HCT116 (cell line): ENCODE results near the gene EEFSEC. TPM values are rescaled to one million over a fixed set of nuclear protein-coding genes. Genes with fewer than 3 reads are reported as not detected.

Experiments
- ATAC-seq: fragments of 200-7000 bp; cut with Tn5 transposase; 2 replicates; pipeline ENCODE4 v1.9.1; 2020; ENCODE audit warnings: mild to moderate bottlenecking, moderate library complexity
- BruUV-seq: library from RNA; stranded (reverse); fragments of 400-500 nt; replicated peaks from 2 replicates; lab custom pipeline; 2021; lab: Mats Ljungman, UMichigan
- CTCF ChIA-PET: fragments of 300-600 bp; sonication (Branson Sonifier 250); formaldehyde crosslinking; loops from one replicate; lab custom pipeline; 2021; ENCODE audit warnings: antibody characterized with exemption; lab: Charles Lee
- POLR2A ChIA-PET: fragments of 300-600, 350-600 bp; sonication (Branson Sonifier 250); formaldehyde crosslinking; loops from one replicate; lab custom pipeline; 2021; ENCODE audit warnings: antibody characterized with exemption; lab: Charles Lee
- RAD21 ChIA-PET, 2 experiments: fragments of 300-600 bp; sonication (Branson Sonifier 250); formaldehyde crosslinking; loops; one replicate each; lab custom pipeline; 2023; ENCODE audit warnings: low total read pairs in 2 of 2; ENCODE audit not compliant: uncharacterized antibody in 2 of 2, unreplicated experiment in 2 of 2, low non-redundant PET in 1 of 2; lab: Charles Lee
- DNase-seq: peaks from one replicate; pipeline ENCODE4 v3.0.0-alpha.2; 2010; ENCODE audit warnings: low read depth, low spot score
- H2AFZ ChIP-seq: fragments of 200-600 bp; shearing (Covaris generic), sonication (generic); 2 replicates; pipeline ENCODE4 v1.6.1; 2017; ENCODE audit warnings: low read depth, mixed run types, mixed read lengths, antibody characterized with exemption, low read length; ENCODE audit not compliant: poor library complexity, severe bottlenecking
- H3K27ac ChIP-seq: 2 replicates; pipeline ENCODE4 v1.5.1; 2012; ENCODE audit warnings: low read depth, low read length
- H3K27me3 ChIP-seq: fragments of 200-600 bp; sonication (generic); 2 replicates; pipeline ENCODE4 v1.6.1; 2016; ENCODE audit warnings: mixed run types, low read length, mixed read lengths; ENCODE audit not compliant: insufficient read depth
- H3K36me3 ChIP-seq, 2 experiments: fragments of 200-500 bp in 1 of 2; fragments of 200-600 bp in 1 of 2; sonication (Bioruptor generic) in 1 of 2; sonication (generic) in 1 of 2; 2 replicates each; pipeline versions ENCODE4 v1.5.1 to v1.6.1; 2014 to 2016; ENCODE audit warnings: low read length in 2 of 2, inconsistent platforms in 1 of 2, mixed read lengths in 1 of 2, mixed run types in 1 of 2; ENCODE audit not compliant: insufficient read depth in 2 of 2, control insufficient read depth in 1 of 2
- H3K4me1 ChIP-seq, 2 experiments: fragments of 200-600 bp in 1 of 2; sonication (generic) in 1 of 2; 2 replicates each; pipeline versions ENCODE4 v1.5.1 to v1.6.1; 2012 to 2017; ENCODE audit warnings: low read length in 2 of 2, inconsistent platforms in 1 of 2, mild to moderate bottlenecking in 1 of 2, mixed read lengths in 1 of 2, mixed run types in 1 of 2, moderate library complexity in 1 of 2; ENCODE audit not compliant: insufficient read depth in 2 of 2, control insufficient read depth in 1 of 2
- H3K4me2 ChIP-seq: fragments of 200-600 bp; sonication (generic); 2 replicates; pipeline ENCODE4 v1.6.1; 2017; ENCODE audit warnings: mixed run types, low read length, mixed read lengths
- H3K4me3 ChIP-seq, 2 experiments: fragments of 200-600 bp in 1 of 2; sonication (generic) in 1 of 2; replicated peaks in 1 of 2; 2 replicates each; pipeline ENCODE4 v1.5.1; 2011 to 2016; ENCODE audit warnings: low read length in 2 of 2, control low read depth in 1 of 2, low read depth in 1 of 2, mild to moderate bottlenecking in 1 of 2, mixed read lengths in 1 of 2, mixed run types in 1 of 2
- H3K79me2 ChIP-seq: fragments of 200-600 bp; sonication (generic); 2 replicates; pipeline ENCODE4 v1.6.1; 2017; ENCODE audit warnings: mild to moderate bottlenecking, mixed run types, low read length, moderate library complexity, mixed read lengths; ENCODE audit not compliant: insufficient read depth
- H3K9ac ChIP-seq: fragments of 200-600 bp; sonication (generic); 2 replicates; pipeline ENCODE4 v1.6.1; 2016; ENCODE audit warnings: low read length, mixed read lengths
- H3K9me2 ChIP-seq: fragments of 200-600 bp; sonication (generic), shearing (Covaris generic); 2 replicates; pipeline ENCODE4 v1.6.1; 2017; ENCODE audit warnings: mixed run types, mild to moderate bottlenecking, moderate library complexity; ENCODE audit not compliant: insufficient read depth
- H3K9me3 ChIP-seq, 2 experiments: fragments of 200-500 bp in 1 of 2; fragments of 200-600 bp in 1 of 2; sonication (Bioruptor generic) in 1 of 2; sonication (generic) in 1 of 2; 2 replicates each; pipeline ENCODE4 v1.6.1; 2014 to 2017; ENCODE audit warnings: low read length in 2 of 2, mixed read lengths in 2 of 2, inconsistent platforms in 1 of 2, low read depth in 1 of 2, mild to moderate bottlenecking in 1 of 2, mixed run types in 1 of 2, moderate library complexity in 1 of 2; ENCODE audit not compliant: control insufficient read depth in 1 of 2, insufficient read depth in 1 of 2
- H4K20me1 ChIP-seq: fragments of 200-600 bp; sonication (generic), shearing (Covaris generic); 2 replicates; pipeline ENCODE4 v1.6.1; 2017; ENCODE audit warnings: mixed run types, mild to moderate bottlenecking, moderate library complexity; ENCODE audit not compliant: insufficient read depth
- CBX3 ChIP-seq: IDR thresholded peaks from 2 replicates; pipeline ENCODE4 v1.6.1; 2012; ENCODE audit warnings: low read depth
- ELF1 ChIP-seq: IDR thresholded peaks from 2 replicates; pipeline ENCODE4 v1.6.1; 2012; ENCODE audit warnings: low read depth, borderline replicate concordance
- EZH2 ChIP-seq: fragments of 200-600 bp; sonication (generic); IDR thresholded peaks from 2 replicates; pipeline ENCODE4 v1.6.1; 2017; ENCODE audit warnings: antibody characterized with exemption, mixed run types
- EZH2phosphoT487 ChIP-seq: fragments of 200-600 bp; IDR thresholded peaks from 2 replicates; pipeline ENCODE4 v1.6.1; 2018; ENCODE audit warnings: antibody characterized with exemption, borderline replicate concordance
- FOSL1 ChIP-seq: IDR thresholded peaks from 2 replicates; pipeline ENCODE4 v1.6.1; 2012; ENCODE audit warnings: low read depth
- MAX ChIP-seq: IDR thresholded peaks from 2 replicates; pipeline ENCODE4 v1.6.1; 2012
- POLR2AphosphoS5 ChIP-seq: IDR thresholded peaks from 2 replicates; pipeline ENCODE4 v1.6.1; 2011; ENCODE audit warnings: mild to moderate bottlenecking, low read depth, low read length, moderate library complexity
- RAD21 ChIP-seq: IDR thresholded peaks from 2 replicates; pipeline ENCODE4 v1.6.1; 2012; ENCODE audit warnings: low read depth, mild to moderate bottlenecking
- SIN3A ChIP-seq: IDR thresholded peaks from 2 replicates; pipeline ENCODE4 v1.6.1; 2012; ENCODE audit warnings: low read depth
- SP1 ChIP-seq: IDR thresholded peaks from 2 replicates; pipeline ENCODE4 v1.6.1; 2012; ENCODE audit warnings: low read depth
- SRF ChIP-seq: IDR thresholded peaks from 2 replicates; pipeline ENCODE4 v1.6.1; 2012; ENCODE audit warnings: low read depth
- TCF7L2 ChIP-seq: IDR thresholded peaks from 2 replicates; pipeline ENCODE4 v1.7.0; 2011; ENCODE audit warnings: borderline replicate concordance, inconsistent platforms; ENCODE audit not compliant: insufficient read depth, insufficient read length; ENCODE audit errors: extremely low read depth
- ZFX ChIP-seq: fragments of 450-650 bp; IDR thresholded peaks from 2 replicates; pipeline ENCODE4 v1.6.1; 2017
- ZNF274 ChIP-seq: fragments of 200-500 bp; sonication (Bioruptor generic); IDR thresholded peaks from 2 replicates; pipeline ENCODE4 v1.6.1; 2014; ENCODE audit warnings: mild to moderate bottlenecking, low read depth, low read length, inconsistent platforms
- intact Hi-C: fragments of 100-400 bp; cut with micrococcal nuclease; formaldehyde crosslinking; loops from 2 replicates; pipeline ENCODE4 v1.10.0; 2022
- total RNA-seq: library from RNA; stranded (reverse); gene quantifications from one replicate; pipeline ENCODE4 v1.2.1, GENCODE V29; 2021; ENCODE audit not compliant: unreplicated experiment
- TF ChIP-seq, protein P1 (sequence below): IDR thresholded peaks from 2 replicates; pipeline ENCODE4 v1.6.1; 2012; ENCODE audit warnings: low read depth
- TF ChIP-seq, protein P2 (sequence below): IDR thresholded peaks from 2 replicates; pipeline ENCODE4 v1.6.1; 2011; ENCODE audit warnings: mild to moderate bottlenecking, low read length, moderate library complexity; ENCODE audit not compliant: insufficient replicate concordance; ENCODE audit errors: extremely low read depth
- TF ChIP-seq, protein P3 (sequence below), 3 experiments: fragments of 200-600 bp in 1 of 3; sonication (generic) in 1 of 3; IDR thresholded peaks in 2 of 3; conservative IDR thresholded peaks in 1 of 3; 2 replicates each; pipeline ENCODE4 v1.5.1; 2012 to 2017; ENCODE audit warnings: low read depth in 2 of 3, low read length in 2 of 3, antibody characterized with exemption in 1 of 3, borderline replicate concordance in 1 of 3, control low read depth in 1 of 3, mild to moderate bottlenecking in 1 of 3, mixed read lengths in 1 of 3, mixed run types in 1 of 3, moderate library complexity in 1 of 3; ENCODE audit not compliant: insufficient read depth in 1 of 3
- TF ChIP-seq, protein P4 (sequence below): IDR thresholded peaks from 2 replicates; pipeline ENCODE4 v1.6.1; 2012

EEFSEC gene
- total RNA-seq, 1 experiment from 2014 or later: 16.1 TPM

DNA sequence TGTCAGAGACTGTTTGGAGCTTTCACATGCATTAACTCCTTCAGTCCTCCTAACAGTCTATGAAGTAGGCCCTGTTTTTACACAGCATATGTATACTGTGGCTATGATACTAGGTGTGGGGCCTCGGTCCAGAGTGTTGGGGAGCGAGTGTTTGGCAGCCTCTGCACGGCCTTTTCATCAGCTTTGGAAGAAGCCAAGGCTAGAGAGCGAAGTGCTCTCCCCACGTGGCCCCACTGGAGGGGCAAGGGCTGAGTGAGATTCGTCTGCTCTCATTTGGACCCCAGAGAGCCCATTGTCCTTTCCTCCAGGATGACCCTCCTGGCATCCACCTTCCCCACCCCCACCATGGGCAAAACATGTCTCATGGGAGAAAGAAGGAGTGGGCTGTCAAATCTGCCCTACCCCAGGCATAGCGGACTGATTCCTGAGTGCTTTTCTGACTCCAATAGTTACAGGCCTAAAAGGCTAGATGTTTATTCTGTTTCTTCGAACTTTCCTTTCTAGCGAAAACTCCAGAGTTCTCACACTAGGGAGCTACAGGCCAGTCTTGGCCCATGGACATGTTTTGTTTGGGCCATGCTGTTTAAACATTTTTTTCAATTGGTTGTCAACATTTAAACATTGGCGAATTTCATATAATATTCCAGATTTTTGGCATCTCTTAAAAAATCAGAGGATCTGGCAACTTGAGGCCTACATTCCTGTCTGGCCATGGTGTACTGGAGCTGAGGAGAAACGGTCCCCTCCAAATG lies 76.0 kb downstream of the EEFSEC start:
- ATAC-seq: no peak
- Histone ChIP-seq H3K9me2 (no peaks in the 10 kb centered on the region), H3K79me2 (0 out of 2 replicates have a peak, but pooled peaks cover 3% of the 10 kb centered on the region), H3K4me1 (no peaks in the 10 kb centered on the region), H4K20me1 (no peaks in the 10 kb centered on the region), H3K9ac (no peak overlapping the region), H3K27me3 (no peaks in the 10 kb centered on the region), H3K36me3 (no peaks in the 10 kb centered on the region), H3K27ac (no peak overlapping the region), H3K4me3 (no peak overlapping the region), H2AFZ (no peak overlapping the region), H3K4me2 (no peak overlapping the region), H3K9me3 (no peaks in the 10 kb centered on the region)
- intact Hi-C loops: loop anchor here (5.0 to 10.0 kb wide), 2 partner anchors 196 to 268 kb away; no protein-coding TSS in a partner anchor
- ChIA-PET CTCF (no interaction called here), POLR2A (no interaction called here), RAD21 (no interaction called here)
- TF ChIP-seq RAD21 (no peak), MAX (no peak), ZFX (no peak), CBX3 (no peak), SIN3A (no peak), TCF7L2 (no peak), SP1 (no peak), ELF1 (no peak), EZH2phosphoT487 (no peak), EZH2 (no peak), ZNF274 (no peak), SRF (no peak), FOSL1 (no peak), POLR2AphosphoS5 (no peak)
- TF ChIP-seq, protein P1, sequence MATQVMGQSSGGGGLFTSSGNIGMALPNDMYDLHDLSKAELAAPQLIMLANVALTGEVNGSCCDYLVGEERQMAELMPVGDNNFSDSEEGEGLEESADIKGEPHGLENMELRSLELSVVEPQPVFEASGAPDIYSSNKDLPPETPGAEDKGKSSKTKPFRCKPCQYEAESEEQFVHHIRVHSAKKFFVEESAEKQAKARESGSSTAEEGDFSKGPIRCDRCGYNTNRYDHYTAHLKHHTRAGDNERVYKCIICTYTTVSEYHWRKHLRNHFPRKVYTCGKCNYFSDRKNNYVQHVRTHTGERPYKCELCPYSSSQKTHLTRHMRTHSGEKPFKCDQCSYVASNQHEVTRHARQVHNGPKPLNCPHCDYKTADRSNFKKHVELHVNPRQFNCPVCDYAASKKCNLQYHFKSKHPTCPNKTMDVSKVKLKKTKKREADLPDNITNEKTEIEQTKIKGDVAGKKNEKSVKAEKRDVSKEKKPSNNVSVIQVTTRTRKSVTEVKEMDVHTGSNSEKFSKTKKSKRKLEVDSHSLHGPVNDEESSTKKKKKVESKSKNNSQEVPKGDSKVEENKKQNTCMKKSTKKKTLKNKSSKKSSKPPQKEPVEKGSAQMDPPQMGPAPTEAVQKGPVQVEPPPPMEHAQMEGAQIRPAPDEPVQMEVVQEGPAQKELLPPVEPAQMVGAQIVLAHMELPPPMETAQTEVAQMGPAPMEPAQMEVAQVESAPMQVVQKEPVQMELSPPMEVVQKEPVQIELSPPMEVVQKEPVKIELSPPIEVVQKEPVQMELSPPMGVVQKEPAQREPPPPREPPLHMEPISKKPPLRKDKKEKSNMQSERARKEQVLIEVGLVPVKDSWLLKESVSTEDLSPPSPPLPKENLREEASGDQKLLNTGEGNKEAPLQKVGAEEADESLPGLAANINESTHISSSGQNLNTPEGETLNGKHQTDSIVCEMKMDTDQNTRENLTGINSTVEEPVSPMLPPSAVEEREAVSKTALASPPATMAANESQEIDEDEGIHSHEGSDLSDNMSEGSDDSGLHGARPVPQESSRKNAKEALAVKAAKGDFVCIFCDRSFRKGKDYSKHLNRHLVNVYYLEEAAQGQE: no peak
- TF ChIP-seq, protein P2, sequence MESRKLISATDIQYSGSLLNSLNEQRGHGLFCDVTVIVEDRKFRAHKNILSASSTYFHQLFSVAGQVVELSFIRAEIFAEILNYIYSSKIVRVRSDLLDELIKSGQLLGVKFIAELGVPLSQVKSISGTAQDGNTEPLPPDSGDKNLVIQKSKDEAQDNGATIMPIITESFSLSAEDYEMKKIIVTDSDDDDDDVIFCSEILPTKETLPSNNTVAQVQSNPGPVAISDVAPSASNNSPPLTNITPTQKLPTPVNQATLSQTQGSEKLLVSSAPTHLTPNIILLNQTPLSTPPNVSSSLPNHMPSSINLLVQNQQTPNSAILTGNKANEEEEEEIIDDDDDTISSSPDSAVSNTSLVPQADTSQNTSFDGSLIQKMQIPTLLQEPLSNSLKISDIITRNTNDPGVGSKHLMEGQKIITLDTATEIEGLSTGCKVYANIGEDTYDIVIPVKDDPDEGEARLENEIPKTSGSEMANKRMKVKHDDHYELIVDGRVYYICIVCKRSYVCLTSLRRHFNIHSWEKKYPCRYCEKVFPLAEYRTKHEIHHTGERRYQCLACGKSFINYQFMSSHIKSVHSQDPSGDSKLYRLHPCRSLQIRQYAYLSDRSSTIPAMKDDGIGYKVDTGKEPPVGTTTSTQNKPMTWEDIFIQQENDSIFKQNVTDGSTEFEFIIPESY: no peak
- TF ChIP-seq, protein P3, sequence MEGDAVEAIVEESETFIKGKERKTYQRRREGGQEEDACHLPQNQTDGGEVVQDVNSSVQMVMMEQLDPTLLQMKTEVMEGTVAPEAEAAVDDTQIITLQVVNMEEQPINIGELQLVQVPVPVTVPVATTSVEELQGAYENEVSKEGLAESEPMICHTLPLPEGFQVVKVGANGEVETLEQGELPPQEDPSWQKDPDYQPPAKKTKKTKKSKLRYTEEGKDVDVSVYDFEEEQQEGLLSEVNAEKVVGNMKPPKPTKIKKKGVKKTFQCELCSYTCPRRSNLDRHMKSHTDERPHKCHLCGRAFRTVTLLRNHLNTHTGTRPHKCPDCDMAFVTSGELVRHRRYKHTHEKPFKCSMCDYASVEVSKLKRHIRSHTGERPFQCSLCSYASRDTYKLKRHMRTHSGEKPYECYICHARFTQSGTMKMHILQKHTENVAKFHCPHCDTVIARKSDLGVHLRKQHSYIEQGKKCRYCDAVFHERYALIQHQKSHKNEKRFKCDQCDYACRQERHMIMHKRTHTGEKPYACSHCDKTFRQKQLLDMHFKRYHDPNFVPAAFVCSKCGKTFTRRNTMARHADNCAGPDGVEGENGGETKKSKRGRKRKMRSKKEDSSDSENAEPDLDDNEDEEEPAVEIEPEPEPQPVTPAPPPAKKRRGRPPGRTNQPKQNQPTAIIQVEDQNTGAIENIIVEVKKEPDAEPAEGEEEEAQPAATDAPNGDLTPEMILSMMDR (IDR thresholded peaks at IDR 0.05 in 2 of 3, conservative IDR thresholded peaks at IDR 0.05 in 1 of 3; ENCODE audit: borderline replicate concordance in 1 of 3, insufficient read depth in 1 of 3, low read depth in 2 of 3, low read length in 2 of 3): no peak
- TF ChIP-seq, protein P4, sequence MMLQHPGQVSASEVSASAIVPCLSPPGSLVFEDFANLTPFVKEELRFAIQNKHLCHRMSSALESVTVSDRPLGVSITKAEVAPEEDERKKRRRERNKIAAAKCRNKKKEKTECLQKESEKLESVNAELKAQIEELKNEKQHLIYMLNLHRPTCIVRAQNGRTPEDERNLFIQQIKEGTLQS: no peak
- BruUV-seq: no TSS peak
- DNase-seq: no peak
